GM21381 (cell line): ENCODE results near the gene TSPAN19.
A peak's percentile ranks its signal among the peaks of the same experiment; 100 is the strongest.
"Not testable (repeated sequence)": the region's sequence is repeated elsewhere in the genome, so short reads cannot be mapped to it uniquely, and the experiment has no call there.

Source experiments
- ATAC-seq: cut with Tn5 transposase; IDR thresholded peaks from one replicate; pipeline ENCODE4 v1.9.1; 2021; ENCODE audit warnings: mild to moderate bottlenecking, moderate library complexity; ENCODE audit not compliant: unreplicated experiment

TSPAN19 gene

GRCh38 chr12:85036234-85036707, at the start of gene TSPAN19, which contains the start of gene LRRIQ1:
Gene TSPAN19, minus strand, starts transcription at chr12:85036277. Its CDS starts 6,331 bp downstream, at chr12:85029946.
Gene LRRIQ1, plus strand, starts transcription at chr12:85036351. Its CDS starts 1,826 bp downstream, at chr12:85038177.
- peak; percentile 98 for ATAC-seq

- ATAC-seq = no peak
Measured at GRCh38 chr12:85085066-85085465, 49.0 kb upstream of the TSPAN19 start.

GRCh38 chr12:85076688-85077430, 40.8 kb upstream of the TSPAN19 start:
- ATAC-seq = no peak

GRCh38 chr12:85072826-85073225, 36.7 kb upstream of the TSPAN19 start:
- ATAC-seq = no peak

- ATAC-seq = no peak
Measured at GRCh38 chr12:85065837-85066482, 29.9 kb upstream of the TSPAN19 start.

GRCh38 chr12:85060916-85061315, 24.8 kb upstream of the TSPAN19 start:
- no peak for ATAC-seq

- no peak for ATAC-seq
Measured at GRCh38 chr12:85059594-85059993, 23.5 kb upstream of the TSPAN19 start.

- no peak for ATAC-seq
Measured at GRCh38 chr12:85058339-85058738, 22.3 kb upstream of the TSPAN19 start.

- peak; percentile 79 for ATAC-seq
Measured at GRCh38 chr12:85057370-85057963, 21.4 kb upstream of the TSPAN19 start.

- no peak for ATAC-seq
Measured at GRCh38 chr12:85043829-85044228, 7.8 kb upstream of the TSPAN19 start.

- no peak for ATAC-seq
Measured at GRCh38 chr12:85041395-85041794, 5.3 kb upstream of the TSPAN19 start.

- ATAC-seq = no peak
Measured at GRCh38 chr12:85036733-85037132, 656 bp upstream of the TSPAN19 start.

GRCh38 chr12:85029456-85029855, 6.6 kb downstream of the TSPAN19 start:
- ATAC-seq = no peak

- no peak for ATAC-seq
Measured at GRCh38 chr12:85018098-85018497, 18.0 kb downstream of the TSPAN19 start.

GRCh38 chr12:85017618-85018017, 18.5 kb downstream of the TSPAN19 start:
- ATAC-seq = no peak

- no peak for ATAC-seq
Measured at GRCh38 chr12:85017133-85017532, 18.9 kb downstream of the TSPAN19 start.

- no peak for ATAC-seq
Measured at GRCh38 chr12:85016413-85016812, 19.7 kb downstream of the TSPAN19 start.

GRCh38 chr12:85007836-85008235, 28.2 kb downstream of the TSPAN19 start:
- no peak for ATAC-seq

- ATAC-seq = no peak
Measured at GRCh38 chr12:85006206-85006605, 29.9 kb downstream of the TSPAN19 start.

GRCh38 chr12:85005615-85006014, 30.5 kb downstream of the TSPAN19 start:
- ATAC-seq = no peak

GRCh38 chr12:85005047-85005446, 31.0 kb downstream of the TSPAN19 start:
- not testable (repeated sequence) for ATAC-seq

- no peak for ATAC-seq
Measured at GRCh38 chr12:85004204-85004603, 31.9 kb downstream of the TSPAN19 start.
